ENCODE results near the gene GLIS2. TPM values are rescaled to one million over a fixed set of nuclear protein-coding genes. Genes with fewer than 3 reads are reported as not detected.
A peak's percentile ranks its signal among the peaks of the same experiment; 100 is the strongest.

The GLIS2 gene
- total RNA-seq, 1 experiment from 2014 or later = 2.1 TPM

DNA sequence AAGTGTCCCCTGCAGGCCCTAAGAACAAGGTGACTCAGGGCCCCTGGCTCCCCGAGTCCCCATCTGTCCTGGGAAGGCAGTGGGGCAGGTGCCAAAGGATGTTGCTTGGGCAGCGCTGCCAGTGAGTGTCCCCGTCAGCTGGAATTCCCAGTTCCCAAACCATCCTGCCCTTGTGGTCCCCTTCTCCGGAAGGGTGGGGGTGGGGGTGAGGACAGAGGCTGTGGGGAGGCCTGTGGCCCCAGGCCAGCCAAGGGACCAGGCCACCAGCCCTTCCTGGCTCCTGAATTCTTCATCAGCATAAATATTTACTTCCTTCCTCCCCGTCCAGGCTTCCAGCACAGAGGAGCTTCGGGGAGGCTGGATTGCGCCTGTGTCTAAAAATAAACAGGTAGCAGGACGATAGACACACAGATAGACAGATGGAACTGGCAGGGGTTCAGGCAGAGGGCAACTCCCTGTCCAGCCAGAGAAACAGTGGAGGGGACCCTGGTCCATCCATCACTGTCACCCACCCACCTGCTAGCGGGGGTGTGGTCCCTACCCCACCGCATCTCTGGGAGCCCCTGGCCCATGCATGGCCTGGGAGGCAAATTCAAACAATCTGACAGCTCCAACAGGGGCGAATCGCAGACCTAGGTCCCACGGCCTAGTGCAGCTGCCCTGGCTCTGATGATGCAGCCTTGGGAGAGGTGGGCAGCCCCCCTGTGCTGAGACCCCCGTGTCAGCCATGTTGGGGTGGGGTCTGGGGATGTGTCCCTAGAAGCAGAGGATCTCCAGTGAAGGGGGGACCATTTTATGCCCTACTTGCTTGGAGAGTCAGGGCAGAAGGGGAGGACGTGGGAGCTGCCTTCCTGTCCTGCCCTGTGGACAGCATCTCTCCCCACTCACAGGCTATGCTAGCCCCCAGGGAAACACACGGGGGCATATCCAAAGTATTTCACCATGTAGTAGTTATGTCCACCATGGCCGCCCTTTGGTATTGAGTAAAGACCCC lies 13.2 kb downstream of the GLIS2 start:
- Histone ChIP-seq H3K9me3 (ENCODE audit: low read length) (no peaks in the 10 kb centered on the region), H3K9me2 (replicated peaks; ENCODE audit: low read length) (no peaks in the 10 kb centered on the region), H4K20me1 (ENCODE audit: low read length) (no peaks in the 10 kb centered on the region), H3K4me2 (ENCODE audit: low read length) (no peak overlapping the region), H3K9ac (ENCODE audit: low read length) (no peak overlapping the region), H3K36me3 (ENCODE audit: low read depth, low read length) (no peaks in the 10 kb centered on the region), H3K4me1 (ENCODE audit: insufficient read depth, low read length) (no peaks in the 10 kb centered on the region), H3K27me3 (ENCODE audit: low read length) (no peaks in the 10 kb centered on the region), H3K79me2 (ENCODE audit: low read length) (peaks cover 11% of the 10 kb centered on the region), H3F3A (ENCODE audit: low read length, unreplicated experiment) (no peaks in the 10 kb centered on the region), H2AFZ (ENCODE audit: low read length) (no peak overlapping the region), H3K27ac (ENCODE audit: low read length) (no peak overlapping the region), H3K4me3 (ENCODE audit: low read length) (no peak overlapping the region)
- no peak for DNase-seq
- BruUV-seq (replicated peaks) = no TSS peak
- intact Hi-C loops (cut with micrococcal nuclease) = no loop called here
- TF ChIP-seq, protein P1, sequence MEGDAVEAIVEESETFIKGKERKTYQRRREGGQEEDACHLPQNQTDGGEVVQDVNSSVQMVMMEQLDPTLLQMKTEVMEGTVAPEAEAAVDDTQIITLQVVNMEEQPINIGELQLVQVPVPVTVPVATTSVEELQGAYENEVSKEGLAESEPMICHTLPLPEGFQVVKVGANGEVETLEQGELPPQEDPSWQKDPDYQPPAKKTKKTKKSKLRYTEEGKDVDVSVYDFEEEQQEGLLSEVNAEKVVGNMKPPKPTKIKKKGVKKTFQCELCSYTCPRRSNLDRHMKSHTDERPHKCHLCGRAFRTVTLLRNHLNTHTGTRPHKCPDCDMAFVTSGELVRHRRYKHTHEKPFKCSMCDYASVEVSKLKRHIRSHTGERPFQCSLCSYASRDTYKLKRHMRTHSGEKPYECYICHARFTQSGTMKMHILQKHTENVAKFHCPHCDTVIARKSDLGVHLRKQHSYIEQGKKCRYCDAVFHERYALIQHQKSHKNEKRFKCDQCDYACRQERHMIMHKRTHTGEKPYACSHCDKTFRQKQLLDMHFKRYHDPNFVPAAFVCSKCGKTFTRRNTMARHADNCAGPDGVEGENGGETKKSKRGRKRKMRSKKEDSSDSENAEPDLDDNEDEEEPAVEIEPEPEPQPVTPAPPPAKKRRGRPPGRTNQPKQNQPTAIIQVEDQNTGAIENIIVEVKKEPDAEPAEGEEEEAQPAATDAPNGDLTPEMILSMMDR (conservative IDR thresholded peaks at IDR 0.05; ENCODE audit: low read depth, low read length) = no peak
- TF ChIP-seq EZH2 (IDR thresholded peaks at IDR 0.05; ENCODE audit: low read length, unreplicated experiment) (no peak), EZH2phosphoT487 (IDR thresholded peaks at IDR 0.05; ENCODE audit: borderline replicate concordance, low read length) (no peak)
- POLR2A ChIA-PET (ENCODE audit: unreplicated experiment) = interaction anchor here (0.5 kb wide), 1 partner anchor 172 kb away, joined by 3 read pairs; no protein-coding TSS in a partner anchor
- CTCF ChIA-PET = interaction anchor here (0.6 to 3.1 kb wide), 3 partner anchors 39 to 562 kb away, joined by 9 to 21 read pairs (median 10); no protein-coding TSS in a partner anchor
- ATAC-seq = peak; percentile 15; the same call in 1 of the 2 replicates

DNA sequence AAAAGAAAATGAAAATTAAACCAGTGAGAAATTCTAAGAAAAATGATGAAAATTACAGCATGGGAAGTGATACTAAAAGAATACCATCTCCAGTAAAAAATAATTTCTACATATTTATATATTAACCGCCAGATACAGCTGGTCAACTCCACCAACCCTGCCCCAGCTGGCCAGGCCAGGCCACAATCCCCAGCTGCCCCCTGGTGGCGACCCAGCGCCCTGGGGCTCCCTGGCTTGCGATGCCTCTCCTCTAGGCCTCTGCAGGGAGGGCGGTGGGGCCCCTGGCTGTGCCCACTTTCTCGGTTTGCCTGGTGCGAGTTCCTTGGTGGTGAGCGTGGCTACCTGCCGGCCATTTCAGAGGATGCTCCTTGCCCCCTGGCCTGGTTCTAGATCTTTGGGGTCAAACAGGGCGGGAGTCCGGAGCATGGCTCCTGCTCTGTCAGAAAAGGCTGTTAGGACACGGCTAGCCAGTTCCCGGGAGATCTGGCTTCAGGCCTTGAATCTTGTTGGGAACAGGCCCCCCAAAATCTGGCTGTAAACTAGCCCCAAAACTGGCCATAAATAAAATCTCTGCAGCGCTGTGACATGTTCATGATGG lies 14.5 kb downstream of the GLIS2 start:
- ATAC-seq (peak; percentile 93), DNase-seq (peak; percentile 66)
- no peak overlapping the region for H3K9ac ChIP-seq (ENCODE audit: low read length)
- H3K4me2 ChIP-seq (ENCODE audit: low read length) = no peak overlapping the region
- H3K9me2 ChIP-seq (replicated peaks; ENCODE audit: low read length) = no peaks in the 10 kb centered on the region
- no TSS peak for BruUV-seq (replicated peaks)
- POLR2A ChIA-PET (ENCODE audit: unreplicated experiment) = no interaction called here
- intact Hi-C loops (cut with micrococcal nuclease) = loop anchor here (1.0 kb wide), 1 partner anchor 42 kb away; no protein-coding TSS in a partner anchor
- no peaks in the 10 kb centered on the region for H3K9me3 ChIP-seq (ENCODE audit: low read length)
- H3K27ac ChIP-seq (ENCODE audit: low read length) = no peak overlapping the region
- TF ChIP-seq, protein P1 (conservative IDR thresholded peaks at IDR 0.05; ENCODE audit: low read depth, low read length) = peak; percentile 83
- no peak for TF ChIP-seq EZH2phosphoT487 (IDR thresholded peaks at IDR 0.05; ENCODE audit: borderline replicate concordance, low read length)
- no peaks in the 10 kb centered on the region for H3F3A ChIP-seq (ENCODE audit: low read length, unreplicated experiment)
- H3K4me1 ChIP-seq (ENCODE audit: insufficient read depth, low read length) = no peaks in the 10 kb centered on the region
- peaks cover 4% of the 10 kb centered on the region; the same call in 1 of the 2 replicates for H3K79me2 ChIP-seq (ENCODE audit: low read length)
- H3K4me3 ChIP-seq (ENCODE audit: low read length) = no peak overlapping the region
- H2AFZ ChIP-seq (ENCODE audit: low read length) = no peak overlapping the region
- CTCF ChIA-PET = interaction anchor here (0.6 to 3.1 kb wide), 4 partner anchors 40 to 130 kb away, joined by 5 to 9 read pairs (median 6); no protein-coding TSS in a partner anchor
- no peaks in the 10 kb centered on the region for H3K27me3 ChIP-seq (ENCODE audit: low read length)
- no peaks in the 10 kb centered on the region for H4K20me1 ChIP-seq (ENCODE audit: low read length)
- H3K36me3 ChIP-seq (ENCODE audit: low read depth, low read length) = no peaks in the 10 kb centered on the region
